ENCODE results near the gene PNPO.

The PNPO gene

DNA sequence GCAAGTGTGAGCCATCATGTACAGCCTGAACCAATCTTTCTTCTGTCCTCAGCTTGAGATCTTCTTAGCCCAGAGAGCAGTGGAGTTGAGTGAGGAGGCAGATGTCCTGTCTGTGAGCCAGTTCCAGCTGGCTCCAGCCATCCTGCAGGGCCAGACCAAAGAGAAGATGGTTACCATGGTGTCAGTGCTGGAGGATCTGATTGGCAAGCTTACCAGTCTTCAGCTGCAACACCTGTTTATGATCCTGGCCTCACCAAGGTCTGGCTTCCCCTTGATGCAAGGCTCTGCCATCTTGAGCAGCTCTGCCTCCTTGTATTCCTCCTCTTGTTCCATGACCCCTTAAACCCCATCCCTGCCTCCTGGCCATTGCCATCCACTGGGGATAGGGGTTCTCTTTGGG is 39.2 kb downstream of the PNPO start:
- no peak for DNase-seq
- no peaks in the 10 kb centered on the region for H3K79me2 ChIP-seq (ENCODE audit: low read length)
- no peaks in the 10 kb centered on the region for H3K4me1 ChIP-seq (ENCODE audit: low read length)
- H3K36me3 ChIP-seq (replicated peaks; ENCODE audit: insufficient read depth, low read length), result no peaks in the 10 kb centered on the region; the same call in 1 of the 2 replicates
- H3K9me3 ChIP-seq (replicated peaks; ENCODE audit: insufficient read depth, low read length), result no peaks in the 10 kb centered on the region
- H3K4me3 ChIP-seq (ENCODE audit: low read length), result no peak overlapping the region
- H3K9me2 ChIP-seq (replicated peaks; ENCODE audit: insufficient read depth, low read length), result no peaks in the 10 kb centered on the region
- no peak overlapping the region for H2AFZ ChIP-seq (ENCODE audit: low read length)
- H3K4me2 ChIP-seq (ENCODE audit: low read depth, low read length), result no peak overlapping the region
- H4K20me1 ChIP-seq (ENCODE audit: insufficient read depth, low read length), result no peaks in the 10 kb centered on the region
- H3K27ac ChIP-seq (ENCODE audit: low read length), result no peak overlapping the region
- H3K27me3 ChIP-seq (replicated peaks; ENCODE audit: insufficient read depth, low read length), result no peaks in the 10 kb centered on the region
- no peak overlapping the region for H3K9ac ChIP-seq (ENCODE audit: low read length)
- no peaks in the 10 kb centered on the region for H3F3A ChIP-seq (ENCODE audit: insufficient read depth, low read length)
- TF ChIP-seq EZH2 (optimal IDR thresholded peaks at IDR 0.05; ENCODE audit: low read depth, low read length), result no peak
- TF ChIP-seq, protein P1, sequence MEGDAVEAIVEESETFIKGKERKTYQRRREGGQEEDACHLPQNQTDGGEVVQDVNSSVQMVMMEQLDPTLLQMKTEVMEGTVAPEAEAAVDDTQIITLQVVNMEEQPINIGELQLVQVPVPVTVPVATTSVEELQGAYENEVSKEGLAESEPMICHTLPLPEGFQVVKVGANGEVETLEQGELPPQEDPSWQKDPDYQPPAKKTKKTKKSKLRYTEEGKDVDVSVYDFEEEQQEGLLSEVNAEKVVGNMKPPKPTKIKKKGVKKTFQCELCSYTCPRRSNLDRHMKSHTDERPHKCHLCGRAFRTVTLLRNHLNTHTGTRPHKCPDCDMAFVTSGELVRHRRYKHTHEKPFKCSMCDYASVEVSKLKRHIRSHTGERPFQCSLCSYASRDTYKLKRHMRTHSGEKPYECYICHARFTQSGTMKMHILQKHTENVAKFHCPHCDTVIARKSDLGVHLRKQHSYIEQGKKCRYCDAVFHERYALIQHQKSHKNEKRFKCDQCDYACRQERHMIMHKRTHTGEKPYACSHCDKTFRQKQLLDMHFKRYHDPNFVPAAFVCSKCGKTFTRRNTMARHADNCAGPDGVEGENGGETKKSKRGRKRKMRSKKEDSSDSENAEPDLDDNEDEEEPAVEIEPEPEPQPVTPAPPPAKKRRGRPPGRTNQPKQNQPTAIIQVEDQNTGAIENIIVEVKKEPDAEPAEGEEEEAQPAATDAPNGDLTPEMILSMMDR (IDR thresholded peaks at IDR 0.05; ENCODE audit: low read length), result no peak
- TF ChIP-seq EZH2phosphoT487 (IDR thresholded peaks at IDR 0.05; ENCODE audit: low read length), result no peak

DNA sequence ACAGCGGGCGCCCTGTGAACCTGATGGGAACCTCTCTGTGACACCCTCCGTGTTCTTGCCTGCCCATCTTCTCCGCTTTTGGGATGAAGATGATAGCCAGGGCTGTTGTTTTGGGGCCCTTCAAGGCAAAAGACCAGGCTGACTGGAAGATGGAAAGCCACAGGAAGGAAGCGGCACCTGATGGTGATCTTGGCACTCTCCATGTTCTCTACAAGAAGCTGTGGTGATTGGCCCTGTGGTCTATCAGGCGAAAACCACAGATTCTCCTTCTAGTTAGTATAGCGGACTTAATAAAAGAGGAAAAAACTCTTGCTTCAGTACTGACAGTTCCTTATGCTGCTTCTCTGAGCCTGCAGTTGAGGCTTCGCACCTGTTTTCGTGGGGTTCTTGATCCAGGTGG is 40.1 kb downstream of the PNPO start:
- TF ChIP-seq, protein P1 (IDR thresholded peaks at IDR 0.05; ENCODE audit: low read length), result no peak
- TF ChIP-seq EZH2phosphoT487 (IDR thresholded peaks at IDR 0.05; ENCODE audit: low read length) (no peak), EZH2 (optimal IDR thresholded peaks at IDR 0.05; ENCODE audit: low read depth, low read length) (no peak)
- Histone ChIP-seq H3K4me1 (ENCODE audit: low read length) (no peaks in the 10 kb centered on the region), H4K20me1 (ENCODE audit: insufficient read depth, low read length) (no peaks in the 10 kb centered on the region), H3K79me2 (ENCODE audit: low read length) (no peaks in the 10 kb centered on the region), H3K9me2 (replicated peaks; ENCODE audit: insufficient read depth, low read length) (no peaks in the 10 kb centered on the region), H3K9ac (ENCODE audit: low read length) (no peak overlapping the region), H3K27me3 (replicated peaks; ENCODE audit: insufficient read depth, low read length) (no peaks in the 10 kb centered on the region), H2AFZ (ENCODE audit: low read length) (no peak overlapping the region), H3K36me3 (replicated peaks; ENCODE audit: insufficient read depth, low read length) (no peaks in the 10 kb centered on the region; the same call in 1 of the 2 replicates), H3K9me3 (replicated peaks; ENCODE audit: insufficient read depth, low read length) (no peaks in the 10 kb centered on the region), H3K4me3 (ENCODE audit: low read length) (no peak overlapping the region), H3K4me2 (ENCODE audit: low read depth, low read length) (no peak overlapping the region), H3K27ac (ENCODE audit: low read length) (no peak overlapping the region), H3F3A (ENCODE audit: insufficient read depth, low read length) (no peaks in the 10 kb centered on the region)
- DNase-seq, result no peak

DNA sequence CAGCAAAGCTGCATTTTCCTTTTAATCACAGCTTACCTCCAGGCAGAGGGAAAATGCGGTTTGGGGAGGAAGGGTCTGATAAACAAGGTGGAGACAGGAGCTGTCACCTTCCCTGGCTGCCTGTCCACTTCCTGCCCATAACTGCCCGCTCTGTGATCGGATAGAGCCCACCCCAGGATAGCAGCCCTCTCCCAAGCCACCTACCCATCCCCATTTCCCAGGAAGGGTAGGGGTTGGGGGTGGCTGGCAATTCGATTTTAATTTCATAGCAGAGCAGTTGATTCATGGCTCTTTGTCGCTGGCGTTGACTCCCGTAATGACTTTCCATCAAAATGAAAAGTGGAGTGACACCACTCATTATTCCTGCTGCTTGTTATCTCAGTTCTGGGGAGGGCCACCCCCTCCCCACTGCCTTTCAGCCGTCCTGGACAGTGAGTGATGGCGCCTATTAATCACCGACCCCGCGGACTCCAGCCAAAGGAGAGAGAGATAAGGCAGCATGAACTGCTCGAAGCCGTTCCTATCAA is 40.8 kb downstream of the PNPO start:
- Histone ChIP-seq H3K9ac (ENCODE audit: low read length) (no peak overlapping the region), H3K9me2 (replicated peaks; ENCODE audit: insufficient read depth, low read length) (no peaks in the 10 kb centered on the region), H3K27ac (ENCODE audit: low read length) (no peak overlapping the region), H3K9me3 (replicated peaks; ENCODE audit: insufficient read depth, low read length) (no peaks in the 10 kb centered on the region), H3K79me2 (ENCODE audit: low read length) (no peaks in the 10 kb centered on the region), H3F3A (ENCODE audit: insufficient read depth, low read length) (no peaks in the 10 kb centered on the region), H3K36me3 (replicated peaks; ENCODE audit: insufficient read depth, low read length) (no peaks in the 10 kb centered on the region; the same call in 1 of the 2 replicates), H4K20me1 (ENCODE audit: insufficient read depth, low read length) (no peaks in the 10 kb centered on the region), H3K4me3 (ENCODE audit: low read length) (no peak overlapping the region), H2AFZ (ENCODE audit: low read length) (no peak overlapping the region), H3K27me3 (replicated peaks; ENCODE audit: insufficient read depth, low read length) (no peaks in the 10 kb centered on the region), H3K4me2 (ENCODE audit: low read depth, low read length) (no peak overlapping the region), H3K4me1 (ENCODE audit: low read length) (no peaks in the 10 kb centered on the region)
- DNase-seq, result no peak
- no peak for TF ChIP-seq EZH2 (optimal IDR thresholded peaks at IDR 0.05; ENCODE audit: low read depth, low read length)
- no peak for TF ChIP-seq EZH2phosphoT487 (IDR thresholded peaks at IDR 0.05; ENCODE audit: low read length)
- TF ChIP-seq, protein P1 (IDR thresholded peaks at IDR 0.05; ENCODE audit: low read length), result no peak
